IPS DF 6.9 (cell line): ENCODE data around the gene GCNT1.

Experiments
- DNase-seq: peaks from one replicate; pipeline ENCODE4 v3.0.0-alpha.2; 2013; ENCODE audit warnings: low read depth, low spot score
- H3K27ac ChIP-seq: one replicate; pipeline ENCODE4 v1.5.1; 2013; ENCODE audit warnings: low read length, control low read depth
- H3K27me3 ChIP-seq: 2 replicates; pipeline ENCODE4 v1.6.1; 2013; ENCODE audit warnings: mild to moderate bottlenecking, low read length; ENCODE audit not compliant: control insufficient read depth, insufficient read depth
- H3K36me3 ChIP-seq: 2 replicates; pipeline ENCODE4 v1.6.1; 2013; ENCODE audit warnings: low read length; ENCODE audit not compliant: control insufficient read depth, insufficient read depth
- H3K4me1 ChIP-seq: 2 replicates; pipeline ENCODE4 v1.6.1; 2013; ENCODE audit warnings: low read length; ENCODE audit not compliant: control insufficient read depth, insufficient read depth
- H3K4me3 ChIP-seq: 2 replicates; pipeline ENCODE4 v1.5.1; 2013; ENCODE audit warnings: mild to moderate bottlenecking, low read length
- H3K9me3 ChIP-seq: 2 replicates; pipeline ENCODE4 v1.6.1; 2013; ENCODE audit warnings: low read length, inconsistent platforms; ENCODE audit not compliant: control insufficient read depth, insufficient read depth
- WGBS: extraction: QIAGEN DNeasy Blood & Tissue Kit; methylation state at CpG from one replicate; pipeline ENCODE4 v1.1.7; 2013; ENCODE audit warnings: mixed read lengths, missing lambda C conversion rate; ENCODE audit not compliant: insufficient read length, insufficient coverage; 5-methylcytosine and 5-hydroxymethylcytosine counted together

GCNT1 gene

DNA sequence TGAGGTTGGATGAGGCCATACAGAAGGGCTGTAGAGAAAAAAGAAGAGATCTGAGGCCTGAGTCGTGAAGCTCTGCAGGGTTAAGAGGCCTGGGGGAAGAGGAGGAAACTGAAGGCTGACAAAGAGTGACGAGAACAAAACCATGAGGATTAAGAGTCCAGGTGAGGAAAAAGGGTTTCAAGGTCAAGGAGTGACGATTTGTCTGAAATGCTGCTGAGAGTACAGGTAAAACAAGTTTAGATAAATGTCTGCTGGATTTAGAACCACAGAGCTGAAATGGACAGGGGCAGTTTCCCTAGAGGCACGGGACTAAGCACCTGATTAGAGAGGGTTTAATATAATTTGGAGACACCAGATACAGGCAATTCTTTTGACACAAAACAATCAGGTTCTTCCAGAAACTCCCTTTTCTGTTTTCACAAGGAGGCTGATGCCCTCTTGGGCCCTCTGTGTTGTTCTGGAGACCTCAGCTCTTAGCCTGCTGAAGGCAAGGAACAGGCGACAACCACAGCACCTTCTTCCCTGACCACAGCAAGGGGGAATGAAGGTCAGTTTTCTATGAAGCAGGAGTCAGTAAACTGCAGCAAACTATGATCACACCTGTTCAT, 14.6 kb upstream of the GCNT1 start:
- no peak overlapping the region for H3K27ac ChIP-seq
- no peak overlapping the region for H3K4me3 ChIP-seq
- DNase-seq: no peak
- no peaks in the 10 kb centered on the region for H3K4me1 ChIP-seq
- no CpG with 5 or more reads among the region's 5 CpGs for WGBS
- H3K9me3 ChIP-seq: no peaks in the 10 kb centered on the region
- no peaks in the 10 kb centered on the region for H3K36me3 ChIP-seq
- no peaks in the 10 kb centered on the region for H3K27me3 ChIP-seq

DNA sequence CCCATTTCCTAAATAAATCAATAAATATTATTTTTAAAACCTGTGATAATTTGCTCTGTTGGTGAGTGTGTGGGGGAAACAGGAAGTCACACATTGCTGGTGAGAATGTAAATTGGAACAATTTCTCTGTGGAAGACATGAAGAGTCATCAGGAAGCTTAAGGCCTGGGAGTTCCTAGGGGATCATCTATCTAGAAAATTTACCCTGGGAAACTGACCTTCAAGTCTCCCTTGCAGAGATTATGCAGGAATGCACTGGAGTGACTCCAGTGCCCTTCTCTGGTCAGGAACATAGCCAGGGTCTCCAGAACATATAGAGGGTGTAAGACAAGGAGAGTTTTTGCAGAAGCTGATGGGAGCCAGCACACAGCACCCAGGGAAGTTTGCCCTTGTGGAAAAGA, 13.0 kb upstream of the GCNT1 start:
- Histone ChIP-seq H3K4me3 (no peak overlapping the region), H3K9me3 (no peaks in the 10 kb centered on the region), H3K27ac (no peak overlapping the region), H3K4me1 (no peaks in the 10 kb centered on the region), H3K27me3 (no peaks in the 10 kb centered on the region), H3K36me3 (no peaks in the 10 kb centered on the region)
- DNase-seq: no peak

DNA sequence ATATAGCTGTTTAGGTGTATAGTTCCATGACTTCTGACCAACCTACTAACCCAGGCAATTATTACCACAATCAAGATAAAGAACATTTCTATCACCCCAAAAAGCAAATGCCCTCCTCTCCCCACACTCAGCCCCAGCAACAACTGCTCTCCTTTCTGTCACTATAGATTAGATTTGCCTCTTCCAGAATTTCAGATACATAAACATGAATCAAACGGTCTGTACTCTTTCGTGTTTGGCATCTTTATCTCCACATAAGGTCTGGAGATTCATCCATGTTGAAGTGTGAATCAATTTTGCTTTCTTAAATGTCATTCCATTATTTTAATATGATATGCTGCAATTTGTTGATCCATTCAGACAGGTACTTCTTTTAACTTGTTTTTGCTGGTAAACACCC, 10.5 kb upstream of the GCNT1 start:
- no CpG with 5 or more reads among the region's 2 CpGs for WGBS
- H3K4me3 ChIP-seq: no peak overlapping the region
- DNase-seq: no peak

GRCh38 chr9:76451234-76451633, 7.7 kb upstream of the GCNT1 start:
- Histone ChIP-seq H3K36me3 (no peaks in the 10 kb centered on the region), H3K4me1 (0 out of 2 replicates have a peak, but pooled peaks cover 1% of the 10 kb centered on the region), H3K9me3 (no peaks in the 10 kb centered on the region), H3K27me3 (no peaks in the 10 kb centered on the region), H3K27ac (no peak overlapping the region), H3K4me3 (no peak overlapping the region)
- WGBS: no CpG with 5 or more reads among the region's 1 CpG
- no peak for DNase-seq

More for the DNA sequence above, 10.5 kb upstream of the GCNT1 start:
- Histone ChIP-seq H3K36me3 (no peaks in the 10 kb centered on the region), H3K27me3 (no peaks in the 10 kb centered on the region), H3K27ac (no peak overlapping the region), H3K4me1 (0 out of 2 replicates have a peak, but pooled peaks cover 1% of the 10 kb centered on the region), H3K9me3 (no peaks in the 10 kb centered on the region)

DNA sequence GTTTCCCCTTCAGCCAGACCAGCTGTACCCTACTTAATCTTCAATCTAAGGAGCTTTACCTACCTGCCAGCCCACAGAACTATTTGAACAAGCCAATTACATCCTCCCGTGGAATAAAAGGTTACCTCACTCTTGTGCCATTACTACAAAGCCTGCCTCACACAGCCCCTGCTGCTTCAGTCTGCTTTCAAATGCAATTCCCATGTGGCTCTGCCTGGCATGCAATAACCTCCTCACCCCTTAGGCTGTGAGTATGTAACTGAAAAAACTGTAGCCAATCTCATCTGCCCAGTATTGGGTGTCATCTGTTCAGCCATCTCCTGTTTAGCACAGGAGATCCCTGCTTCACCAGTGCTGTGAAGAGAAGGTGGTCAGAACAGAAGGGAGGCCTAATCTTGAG, 6.1 kb upstream of the GCNT1 start:
- H3K9me3 ChIP-seq: no peaks in the 10 kb centered on the region
- no peak overlapping the region for H3K27ac ChIP-seq
- no peaks in the 10 kb centered on the region for H3K27me3 ChIP-seq
- H3K4me3 ChIP-seq: no peak overlapping the region
- H3K4me1 ChIP-seq: 0 out of 2 replicates have a peak, but pooled peaks cover 1% of the 10 kb centered on the region
- no peak for DNase-seq
- no peaks in the 10 kb centered on the region for H3K36me3 ChIP-seq
- no CpG with 5 or more reads among the region's 1 CpG for WGBS

- H3K4me1 ChIP-seq: 0 out of 2 replicates have a peak, but pooled peaks cover 1% of the 10 kb centered on the region
- DNase-seq: no peak
- no peaks in the 10 kb centered on the region for H3K27me3 ChIP-seq
- no peak overlapping the region for H3K4me3 ChIP-seq
- no peaks in the 10 kb centered on the region for H3K9me3 ChIP-seq
- no CpG with 5 or more reads among the region's 4 CpGs for WGBS
- H3K27ac ChIP-seq: no peak overlapping the region
- no peaks in the 10 kb centered on the region for H3K36me3 ChIP-seq
Measured at GRCh38 chr9:76453785-76454184, 5.2 kb upstream of the GCNT1 start.

DNA sequence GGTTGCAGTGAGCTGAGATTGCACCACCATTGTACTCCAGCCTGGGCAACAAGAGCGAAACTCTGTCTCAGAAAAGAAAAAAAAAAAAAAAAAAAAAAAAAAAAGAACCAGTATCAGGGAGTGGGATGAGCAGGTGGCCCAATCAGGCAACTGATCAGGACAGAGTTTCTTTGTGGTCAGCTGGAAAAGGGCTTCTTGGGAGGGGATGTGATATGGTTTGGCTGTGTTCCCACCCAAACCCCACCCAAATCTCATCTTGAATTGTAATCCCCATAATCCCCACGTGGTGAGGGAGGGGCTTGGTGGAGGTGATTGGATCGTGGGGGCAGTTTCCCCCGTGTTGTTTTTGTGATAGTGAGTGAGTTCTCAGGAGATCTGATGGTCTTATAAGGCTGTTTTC, 4.7 kb upstream of the GCNT1 start:
- Histone ChIP-seq H3K27ac (no peak overlapping the region), H3K27me3 (no peaks in the 10 kb centered on the region), H3K36me3 (no peaks in the 10 kb centered on the region), H3K4me1 (0 out of 2 replicates have a peak, but pooled peaks cover 1% of the 10 kb centered on the region), H3K4me3 (no peak overlapping the region), H3K9me3 (no peaks in the 10 kb centered on the region)
- no peak for DNase-seq
- WGBS: no CpG with 5 or more reads among the region's 4 CpGs

DNA sequence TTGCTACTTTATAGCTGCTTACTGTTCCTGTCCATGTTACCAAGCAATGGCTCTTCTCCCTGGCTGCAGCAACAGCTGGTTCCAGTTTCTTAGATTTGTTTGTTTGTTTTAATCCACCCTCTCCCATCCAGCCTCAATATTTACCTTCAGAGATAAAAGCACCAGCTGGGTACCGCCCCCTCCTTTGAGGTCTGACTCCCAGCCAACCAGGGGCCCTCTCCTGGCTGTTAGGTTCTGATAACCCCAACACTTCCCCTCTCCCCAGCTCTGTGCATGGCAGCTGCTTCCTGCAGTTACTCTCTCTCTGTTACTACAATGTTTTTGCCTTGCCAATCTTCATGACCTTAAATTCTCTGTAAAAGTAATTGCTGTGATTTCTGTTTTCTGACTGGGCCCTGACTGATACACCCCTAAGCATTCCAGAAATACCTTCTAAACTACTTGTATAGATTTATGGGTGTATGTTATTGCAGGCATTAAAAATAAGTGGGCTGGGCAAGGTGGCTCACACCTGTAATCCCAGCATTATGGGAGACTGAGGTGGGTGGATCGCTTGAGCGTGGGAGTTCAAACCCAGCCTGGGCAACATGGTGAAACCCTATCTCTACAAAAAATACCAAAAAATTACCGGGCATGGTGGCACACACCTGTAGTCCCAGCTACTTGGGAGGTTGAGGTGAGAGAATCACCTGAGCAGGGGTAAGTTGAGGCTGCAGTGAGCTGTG, 2.6 kb upstream of the GCNT1 start:
- H3K27ac ChIP-seq: no peak overlapping the region

GRCh38 chr9:76459694-76460635, 983 bp downstream of the GCNT1 start:
- Histone ChIP-seq H3K4me3 (peak overlapping the region; percentile 96; the same call in 1 of the 2 replicates), H3K27me3 (no peaks in the 10 kb centered on the region), H3K4me1 (no peaks in the 10 kb centered on the region), H3K36me3 (no peaks in the 10 kb centered on the region; the same call in 1 of the 2 replicates), H3K27ac (no peak overlapping the region), H3K9me3 (no peaks in the 10 kb centered on the region)
- no peak for DNase-seq
- WGBS: no CpG with 5 or more reads among the region's 32 CpGs

More for the DNA sequence above, 2.6 kb upstream of the GCNT1 start:
- no peak for DNase-seq
- Histone ChIP-seq H3K27me3 (no peaks in the 10 kb centered on the region), H3K36me3 (no peaks in the 10 kb centered on the region), H3K4me1 (0 out of 2 replicates have a peak, but pooled peaks cover 1% of the 10 kb centered on the region), H3K4me3 (no peak overlapping the region), H3K9me3 (no peaks in the 10 kb centered on the region)
- WGBS: no CpG with 5 or more reads among the region's 4 CpGs

- peaks cover 2% of the 10 kb centered on the region; the same call in 1 of the 2 replicates for H3K36me3 ChIP-seq
- H3K4me1 ChIP-seq: 0 out of 2 replicates have a peak, but pooled peaks cover 1% of the 10 kb centered on the region
- no peaks in the 10 kb centered on the region for H3K9me3 ChIP-seq
- H3K27me3 ChIP-seq: no peaks in the 10 kb centered on the region
- no peak for DNase-seq
- no peak overlapping the region for H3K4me3 ChIP-seq
- no peak overlapping the region for H3K27ac ChIP-seq
- no CpG with 5 or more reads among the region's 1 CpG for WGBS
Measured at GRCh38 chr9:76462126-76462525, 3.1 kb downstream of the GCNT1 start.
